ENCODE data around the gene BICC1. TPM values are rescaled to one million over a fixed set of nuclear protein-coding genes. Genes with fewer than 3 reads are reported as not detected.

The BICC1 gene
- total and polyA plus RNA-seq, 2 of the 13 experiments (the other 11 are each of a cell fraction or from before 2014, with no cell fraction given), result 0.18 to 1.5 TPM

DNA sequence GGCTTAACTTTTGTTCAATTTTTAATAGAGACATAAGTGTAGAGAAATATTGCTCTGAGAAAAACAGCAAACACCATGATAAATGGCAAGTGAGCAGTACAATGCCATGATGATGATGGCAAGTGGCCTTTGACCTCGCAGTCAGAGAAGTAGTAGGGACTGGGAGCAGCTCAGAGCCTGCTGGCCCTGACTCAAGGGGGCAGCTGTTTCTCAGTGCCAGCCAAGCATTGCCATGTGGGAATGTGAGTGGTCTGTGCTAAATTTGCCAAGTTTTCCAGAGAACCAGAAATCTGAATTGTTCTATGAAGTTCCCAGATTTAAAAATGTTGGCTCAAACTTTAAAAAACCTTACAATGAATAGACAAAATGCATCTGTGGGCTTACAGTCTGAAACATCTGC, 187.9 kb downstream of the BICC1 start (continued):
- TF ChIP-seq ZHX2 (IDR thresholded peaks at IDR 0.05; ENCODE audit: low read depth) (no peak), ZHX2 (CRISPR knock-in tag; IDR thresholded peaks at IDR 0.05; ENCODE audit: borderline replicate concordance) (no peak), ZSCAN30 (CRISPR knock-in tag; IDR thresholded peaks at IDR 0.05) (no peak), MLLT10 (CRISPR knock-in tag; IDR thresholded peaks at IDR 0.05) (no peak), ZNF329 (CRISPR knock-in tag; IDR thresholded peaks at IDR 0.05; ENCODE audit: low read depth) (no peak), MEIS1 (CRISPR knock-in tag; IDR thresholded peaks at IDR 0.05; ENCODE audit: borderline replicate concordance) (no peak), SP140L (CRISPR knock-in tag; IDR thresholded peaks at IDR 0.05; ENCODE audit: borderline replicate concordance) (no peak), E2F2 (CRISPR knock-in tag; IDR thresholded peaks at IDR 0.05; ENCODE audit: borderline replicate concordance) (no peak), AHR (CRISPR knock-in tag; IDR thresholded peaks at IDR 0.05) (no peak), NCOA1 (CRISPR knock-in tag; IDR thresholded peaks at IDR 0.05) (no peak), CEBPG (CRISPR knock-in tag; IDR thresholded peaks at IDR 0.05) (no peak)
- TF ChIP-seq, protein P1, sequence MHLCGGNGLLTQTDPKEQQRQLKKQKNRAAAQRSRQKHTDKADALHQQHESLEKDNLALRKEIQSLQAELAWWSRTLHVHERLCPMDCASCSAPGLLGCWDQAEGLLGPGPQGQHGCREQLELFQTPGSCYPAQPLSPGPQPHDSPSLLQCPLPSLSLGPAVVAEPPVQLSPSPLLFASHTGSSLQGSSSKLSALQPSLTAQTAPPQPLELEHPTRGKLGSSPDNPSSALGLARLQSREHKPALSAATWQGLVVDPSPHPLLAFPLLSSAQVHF (CRISPR knock-in tag; IDR thresholded peaks at IDR 0.05), result no peak
- TF ChIP-seq, protein P2, sequence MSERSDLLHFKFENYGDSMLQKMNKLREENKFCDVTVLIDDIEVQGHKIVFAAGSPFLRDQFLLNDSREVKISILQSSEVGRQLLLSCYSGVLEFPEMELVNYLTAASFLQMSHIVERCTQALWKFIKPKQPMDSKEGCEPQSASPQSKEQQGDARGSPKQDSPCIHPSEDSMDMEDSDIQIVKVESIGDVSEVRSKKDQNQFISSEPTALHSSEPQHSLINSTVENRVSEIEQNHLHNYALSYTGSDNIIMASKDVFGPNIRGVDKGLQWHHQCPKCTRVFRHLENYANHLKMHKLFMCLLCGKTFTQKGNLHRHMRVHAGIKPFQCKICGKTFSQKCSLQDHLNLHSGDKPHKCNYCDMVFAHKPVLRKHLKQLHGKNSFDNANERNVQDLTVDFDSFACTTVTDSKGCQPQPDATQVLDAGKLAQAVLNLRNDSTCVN (CRISPR knock-in tag; IDR thresholded peaks at IDR 0.05; ENCODE audit: borderline replicate concordance), result no peak
